Neural cell (in vitro differentiated cells): ENCODE data around the gene C11orf91.

Experiments used
- CTCF ChIP-seq: fragments of 450-650 bp; IDR thresholded peaks from 2 replicates; pipeline ENCODE4 v1.5.1; 2014; ENCODE audit warnings: antibody characterized with exemption, mild to moderate bottlenecking, moderate library complexity; ENCODE audit not compliant: poor library complexity, severe bottlenecking
- EP300 ChIP-seq: fragments of 450-650 bp; conservative IDR thresholded peaks from 2 replicates; pipeline ENCODE4 v1.6.1; 2014; ENCODE audit warnings: antibody characterized with exemption, mild to moderate bottlenecking, moderate library complexity; ENCODE audit not compliant: poor library complexity, severe bottlenecking
- MXI1 ChIP-seq: fragments of 450-650 bp; conservative IDR thresholded peaks from 2 replicates; pipeline ENCODE4 v1.6.1; 2014; ENCODE audit warnings: antibody characterized with exemption, mild to moderate bottlenecking; ENCODE audit not compliant: poor library complexity, severe bottlenecking
- POLR2AphosphoS5 ChIP-seq: IDR thresholded peaks from 2 replicates; pipeline ENCODE4 v1.6.1; 2012
- RAD21 ChIP-seq: fragments of 450-650 bp; conservative IDR thresholded peaks from 2 replicates; pipeline ENCODE4 v1.6.1; 2014; ENCODE audit warnings: antibody characterized with exemption, mild to moderate bottlenecking, moderate library complexity
- REST ChIP-seq: IDR thresholded peaks from 2 replicates; pipeline ENCODE4 v1.6.1; 2012; ENCODE audit warnings: borderline replicate concordance

DNA sequence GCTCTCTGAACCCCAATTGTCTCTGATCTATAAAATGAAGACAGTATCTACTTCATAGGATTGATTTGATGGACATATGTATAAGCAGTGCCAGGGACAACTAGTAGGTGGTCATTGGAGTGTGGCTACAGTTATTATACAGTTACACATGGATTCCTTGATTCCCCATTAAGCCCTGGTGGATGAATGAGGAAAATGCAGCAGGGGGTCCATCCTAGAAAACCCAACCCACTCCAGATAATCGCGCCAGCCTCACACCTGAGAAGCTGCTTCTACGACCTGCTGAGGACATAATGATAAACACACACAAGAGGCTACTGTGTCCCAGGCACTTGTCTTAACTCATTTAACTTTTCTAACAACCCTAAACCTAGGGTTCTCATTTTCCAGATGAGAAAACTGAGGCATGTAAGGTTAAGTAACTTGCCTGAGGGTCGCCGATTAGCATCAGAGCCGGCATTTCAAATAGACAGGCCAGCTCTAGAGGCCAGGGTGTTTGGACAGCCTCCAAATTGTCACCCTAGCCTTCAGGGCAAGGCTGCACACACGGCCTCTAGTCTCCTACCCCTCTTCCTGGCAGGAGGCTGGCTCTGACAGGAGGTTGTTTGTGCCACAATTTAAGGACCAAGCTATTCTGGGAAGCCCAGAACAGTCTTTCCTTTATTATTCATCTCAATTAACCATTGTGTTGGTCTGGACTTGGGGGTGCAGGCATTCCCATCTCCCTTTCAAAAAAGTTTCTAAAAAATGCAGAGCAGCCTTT is 3.8 kb upstream of the C11orf91 start:
- TF ChIP-seq MXI1, result no peak
- TF ChIP-seq CTCF, result no peak
- TF ChIP-seq RAD21, result no peak
- no peak for TF ChIP-seq REST
- TF ChIP-seq POLR2AphosphoS5, result peak; percentile 9
- no peak for TF ChIP-seq EP300
